ENCODE measurements around the gene FURIN. TPM values are rescaled to one million over a fixed set of nuclear protein-coding genes. Genes with fewer than 3 reads are reported as not detected.
"Not testable (repeated sequence)": the region's sequence is repeated elsewhere in the genome, so short reads cannot be mapped to it uniquely, and the experiment has no call there.

Gene FURIN
- total RNA-seq, 4 donors from 2014 or later, result 20.5 to 54.8 (median 30.5) TPM

GRCh38 chr15:90892023-90892422 lies 23.6 kb downstream of the FURIN start:
- no peak for DNase-seq
- TF ChIP-seq, protein P1, sequence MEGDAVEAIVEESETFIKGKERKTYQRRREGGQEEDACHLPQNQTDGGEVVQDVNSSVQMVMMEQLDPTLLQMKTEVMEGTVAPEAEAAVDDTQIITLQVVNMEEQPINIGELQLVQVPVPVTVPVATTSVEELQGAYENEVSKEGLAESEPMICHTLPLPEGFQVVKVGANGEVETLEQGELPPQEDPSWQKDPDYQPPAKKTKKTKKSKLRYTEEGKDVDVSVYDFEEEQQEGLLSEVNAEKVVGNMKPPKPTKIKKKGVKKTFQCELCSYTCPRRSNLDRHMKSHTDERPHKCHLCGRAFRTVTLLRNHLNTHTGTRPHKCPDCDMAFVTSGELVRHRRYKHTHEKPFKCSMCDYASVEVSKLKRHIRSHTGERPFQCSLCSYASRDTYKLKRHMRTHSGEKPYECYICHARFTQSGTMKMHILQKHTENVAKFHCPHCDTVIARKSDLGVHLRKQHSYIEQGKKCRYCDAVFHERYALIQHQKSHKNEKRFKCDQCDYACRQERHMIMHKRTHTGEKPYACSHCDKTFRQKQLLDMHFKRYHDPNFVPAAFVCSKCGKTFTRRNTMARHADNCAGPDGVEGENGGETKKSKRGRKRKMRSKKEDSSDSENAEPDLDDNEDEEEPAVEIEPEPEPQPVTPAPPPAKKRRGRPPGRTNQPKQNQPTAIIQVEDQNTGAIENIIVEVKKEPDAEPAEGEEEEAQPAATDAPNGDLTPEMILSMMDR (IDR thresholded peaks at IDR 0.05), result no peak
- no peak for TF ChIP-seq POLR2A (IDR thresholded peaks at IDR 0.05)
- intact Hi-C loops (cut with DNase I; ENCODE audit: low total_unique reads), result no loop called here
- H3K4me1 ChIP-seq, result no peaks in the 10 kb centered on the region
- H3K9me3 ChIP-seq, result no peaks in the 10 kb centered on the region
- no peaks in the 10 kb centered on the region for H3K27me3 ChIP-seq
- H3K27ac ChIP-seq, result no peak overlapping the region
- H3K36me3 ChIP-seq, result no peaks in the 10 kb centered on the region
- no peak overlapping the region for H3K4me3 ChIP-seq

- TF ChIP-seq, protein P1 (IDR thresholded peaks at IDR 0.05), result no peak
- no peak for TF ChIP-seq POLR2A (IDR thresholded peaks at IDR 0.05)
- H3K4me1 ChIP-seq, result no peaks in the 10 kb centered on the region
- no peaks in the 10 kb centered on the region for H3K9me3 ChIP-seq
- no peak for DNase-seq
- H3K27me3 ChIP-seq, result no peaks in the 10 kb centered on the region
- intact Hi-C loops (cut with DNase I; ENCODE audit: low total_unique reads), result no loop called here
- H3K4me3 ChIP-seq, result no peak overlapping the region
- no peaks in the 10 kb centered on the region for H3K36me3 ChIP-seq
- no peak overlapping the region for H3K27ac ChIP-seq
Observed at GRCh38 chr15:90892498-90893174, 24.2 kb downstream of the FURIN start.

GRCh38 chr15:90893175-90894090 lies 25.0 kb downstream of the FURIN start:
- intact Hi-C loops (cut with DNase I; ENCODE audit: low total_unique reads), result no loop called here
- Histone ChIP-seq H3K4me1 (no peaks in the 10 kb centered on the region), H3K9me3 (no peaks in the 10 kb centered on the region), H3K27ac (no peak overlapping the region), H3K4me3 (no peak overlapping the region), H3K27me3 (no peaks in the 10 kb centered on the region), H3K36me3 (no peaks in the 10 kb centered on the region)
- no peak for DNase-seq
- TF ChIP-seq POLR2A (IDR thresholded peaks at IDR 0.05), result no peak
- TF ChIP-seq, protein P1 (IDR thresholded peaks at IDR 0.05), result no peak

DNA sequence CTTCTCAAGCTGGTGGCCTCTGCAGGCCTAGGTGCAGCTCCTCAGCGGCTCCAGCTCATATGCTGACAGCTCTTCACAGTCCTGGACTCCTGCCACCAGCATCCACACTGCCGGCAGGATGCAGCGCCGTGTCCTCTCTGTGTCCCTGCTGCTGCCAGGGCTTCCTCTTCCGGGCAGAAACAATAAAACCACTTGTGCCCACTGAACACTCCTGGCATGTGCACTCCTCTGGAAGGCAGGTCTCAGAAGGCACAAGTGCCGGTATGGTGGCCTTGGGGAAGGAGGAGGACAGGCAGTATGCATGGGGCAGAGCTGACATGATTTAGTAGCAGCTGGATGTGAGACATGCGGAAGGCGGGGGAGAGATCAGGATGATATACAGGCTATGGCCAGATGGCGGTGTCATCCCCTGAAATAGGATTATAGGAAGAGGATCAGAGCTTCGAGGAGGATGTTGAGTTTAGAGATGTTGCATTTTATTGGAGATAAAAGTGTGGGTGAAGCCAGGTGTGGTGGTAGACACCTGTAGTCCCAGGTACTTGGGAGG lies 27.3 kb downstream of the FURIN start:
- no peak overlapping the region for H3K27ac ChIP-seq
- TF ChIP-seq, protein P1 (IDR thresholded peaks at IDR 0.05), result no peak
- no peak for TF ChIP-seq POLR2A (IDR thresholded peaks at IDR 0.05)
- no peaks in the 10 kb centered on the region for H3K36me3 ChIP-seq

GRCh38 chr15:90897131-90897655 lies 28.8 kb downstream of the FURIN start:
- H3K9me3 ChIP-seq; H3K27ac ChIP-seq; H3K4me3 ChIP-seq; DNase-seq; intact Hi-C loops (cut with DNase I; ENCODE audit: low total_unique reads); H3K4me1 ChIP-seq; H3K36me3 ChIP-seq; H3K27me3 ChIP-seq: not testable (repeated sequence)

More for the DNA sequence above, 27.3 kb downstream of the FURIN start:
- H3K27me3 ChIP-seq, result no peaks in the 10 kb centered on the region
- H3K4me1 ChIP-seq, result no peaks in the 10 kb centered on the region
- no peak for DNase-seq
- intact Hi-C loops (cut with DNase I; ENCODE audit: low total_unique reads), result no loop called here
- no peak overlapping the region for H3K4me3 ChIP-seq
- H3K9me3 ChIP-seq, result no peaks in the 10 kb centered on the region

All from uterus (tissue), 4 donors.